Caco-2 (cell line): Measurements from ENCODE around the gene BCL2. TPM values are rescaled to one million over a fixed set of nuclear protein-coding genes. Genes with fewer than 3 reads are reported as not detected.
A peak's percentile ranks its signal among the peaks of the same experiment; 100 is the strongest.

Source experiments
- BruUV-seq: library from RNA; stranded (reverse); fragments of 400-500 nt; replicated peaks from 2 replicates; lab custom pipeline; 2021; lab: Mats Ljungman, UMichigan
- CTCF ChIA-PET: fragments of 300-600 bp; sonication (Branson Sonifier 250); formaldehyde crosslinking; loops from one replicate; lab custom pipeline; 2022; ENCODE audit warnings: antibody characterized with exemption; lab: Charles Lee
- POLR2A ChIA-PET: fragments of 300-600 bp; sonication (Branson Sonifier 250); formaldehyde crosslinking; loops from one replicate; lab custom pipeline; 2022; ENCODE audit warnings: antibody characterized with exemption; lab: Charles Lee
- DNase-seq, 2 experiments: peaks; one replicate each; pipeline versions ENCODE4 v3.0.0 to v3.0.0-alpha.2; 2020 to 2022
- H3K27me3 ChIP-seq: replicated peaks from 2 replicates; pipeline ENCODE4 v1.6.0; 2011; ENCODE audit warnings: low read length; ENCODE audit not compliant: control insufficient read depth, insufficient read depth
- H3K36me3 ChIP-seq: 2 replicates; pipeline ENCODE4 v1.5.1; 2011; ENCODE audit warnings: low read length; ENCODE audit not compliant: control insufficient read depth, insufficient read depth
- H3K4me1 ChIP-seq: fragments of 250-450 bp; sonication (Bioruptor Pico); 2 replicates; pipeline ENCODE4 v1.5.1; 2020; ENCODE audit warnings: mild to moderate bottlenecking
- H3K4me3 ChIP-seq: 2 replicates; pipeline ENCODE4 v1.5.1; 2011; ENCODE audit warnings: low read depth, mild to moderate bottlenecking, control low read depth, low read length
- H3K9me3 ChIP-seq: fragments of 250-450 bp; sonication (Bioruptor Pico); 2 replicates; pipeline ENCODE4 v1.5.1; 2020; ENCODE audit warnings: mild to moderate bottlenecking, moderate library complexity
- H3K27ac Mint-ChIP-seq: one replicate; pipeline ENCODE4 v1.8.0; 2022; ENCODE audit warnings: mixed read lengths; ENCODE audit not compliant: unreplicated experiment
- H3K27me3 Mint-ChIP-seq: one replicate; pipeline ENCODE4 v1.8.0; 2022; ENCODE audit warnings: mixed read lengths; ENCODE audit not compliant: insufficient read depth, unreplicated experiment
- H3K36me3 Mint-ChIP-seq: one replicate; pipeline ENCODE4 v1.8.0; 2022; ENCODE audit warnings: mild to moderate bottlenecking, mixed read lengths; ENCODE audit not compliant: insufficient read depth, unreplicated experiment
- H3K4me1 Mint-ChIP-seq: one replicate; pipeline ENCODE4 v1.8.0; 2022; ENCODE audit warnings: low read depth, mixed read lengths; ENCODE audit not compliant: unreplicated experiment
- H3K4me3 Mint-ChIP-seq: one replicate; pipeline ENCODE4 v1.8.0; 2022; ENCODE audit warnings: mild to moderate bottlenecking, moderate library complexity, mixed read lengths; ENCODE audit not compliant: unreplicated experiment
- H3K9me3 Mint-ChIP-seq: one replicate; pipeline ENCODE4 v1.8.0; 2022; ENCODE audit warnings: mixed read lengths; ENCODE audit not compliant: unreplicated experiment
- intact Hi-C: fragments of 100-400 bp; cut with micrococcal nuclease; formaldehyde crosslinking; loops from one replicate; pipeline ENCODE4 v1.10.0; 2022; ENCODE audit not compliant: unreplicated experiment
- total RNA-seq: library from RNA; stranded (reverse); gene quantifications from 2 replicates; pipeline ENCODE4 v1.2.3, GENCODE V29; 2022
- TF ChIP-seq, protein P1 (sequence below), 2 experiments: fragments of 200-600 bp in 1 of 2; IDR thresholded peaks; 1 replicate in 1 of 2; 2 replicates in 1 of 2; pipeline versions ENCODE4 v1.5.1 to v1.8.0; 2011 to 2022; ENCODE audit warnings: antibody characterized with exemption in 1 of 2, control low read depth in 1 of 2, inconsistent platforms in 1 of 2, low read depth in 1 of 2, low read length in 1 of 2, mild to moderate bottlenecking in 1 of 2, moderate library complexity in 1 of 2; ENCODE audit not compliant: insufficient read depth in 1 of 2, severe bottlenecking in 1 of 2, unreplicated experiment in 1 of 2

BCL2 gene
- total RNA-seq, 1 experiment from 2014 or later: 6.5 TPM

DNA sequence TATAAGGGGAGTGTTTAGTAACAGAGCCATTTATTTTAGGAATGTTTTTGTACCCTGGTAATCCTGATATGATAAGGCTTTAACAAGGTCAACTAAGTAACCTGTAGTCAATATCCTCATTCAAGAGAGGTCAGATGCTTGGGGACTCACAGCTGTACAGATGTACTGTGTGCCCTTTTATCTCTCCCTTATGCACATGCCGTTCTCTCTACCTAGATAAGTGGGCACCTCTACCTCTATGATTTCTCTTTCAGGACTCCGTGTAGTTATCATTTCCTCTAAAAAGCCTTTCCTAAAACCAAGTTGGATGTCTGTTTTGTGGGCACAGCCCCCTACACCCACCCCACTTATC lies 132.4 kb downstream of the BCL2 start:
- H3K27me3 Mint-ChIP-seq: no peaks in the 10 kb centered on the region
- DNase-seq: peak in 1 of 2 experiments; percentile 13
- TF ChIP-seq, protein P1, sequence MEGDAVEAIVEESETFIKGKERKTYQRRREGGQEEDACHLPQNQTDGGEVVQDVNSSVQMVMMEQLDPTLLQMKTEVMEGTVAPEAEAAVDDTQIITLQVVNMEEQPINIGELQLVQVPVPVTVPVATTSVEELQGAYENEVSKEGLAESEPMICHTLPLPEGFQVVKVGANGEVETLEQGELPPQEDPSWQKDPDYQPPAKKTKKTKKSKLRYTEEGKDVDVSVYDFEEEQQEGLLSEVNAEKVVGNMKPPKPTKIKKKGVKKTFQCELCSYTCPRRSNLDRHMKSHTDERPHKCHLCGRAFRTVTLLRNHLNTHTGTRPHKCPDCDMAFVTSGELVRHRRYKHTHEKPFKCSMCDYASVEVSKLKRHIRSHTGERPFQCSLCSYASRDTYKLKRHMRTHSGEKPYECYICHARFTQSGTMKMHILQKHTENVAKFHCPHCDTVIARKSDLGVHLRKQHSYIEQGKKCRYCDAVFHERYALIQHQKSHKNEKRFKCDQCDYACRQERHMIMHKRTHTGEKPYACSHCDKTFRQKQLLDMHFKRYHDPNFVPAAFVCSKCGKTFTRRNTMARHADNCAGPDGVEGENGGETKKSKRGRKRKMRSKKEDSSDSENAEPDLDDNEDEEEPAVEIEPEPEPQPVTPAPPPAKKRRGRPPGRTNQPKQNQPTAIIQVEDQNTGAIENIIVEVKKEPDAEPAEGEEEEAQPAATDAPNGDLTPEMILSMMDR (IDR thresholded peaks at IDR 0.05; ENCODE audit: insufficient read depth in 1 of 2, low read depth in 1 of 2, low read length in 1 of 2, severe bottlenecking in 1 of 2, unreplicated experiment in 1 of 2): no peak
- peak overlapping the region; percentile 44 for H3K4me3 Mint-ChIP-seq
- H3K27ac Mint-ChIP-seq: peak overlapping the region; percentile 53
- H3K4me3 ChIP-seq: no peak overlapping the region
- no peaks in the 10 kb centered on the region for H3K9me3 ChIP-seq
- peaks cover 21% of the 10 kb centered on the region for H3K4me1 ChIP-seq
- BruUV-seq: no TSS peak
- ChIA-PET CTCF (no interaction called here), POLR2A (no interaction called here)
- H3K9me3 Mint-ChIP-seq: no peaks in the 10 kb centered on the region
- H3K36me3 Mint-ChIP-seq: no peaks in the 10 kb centered on the region
- intact Hi-C loops: loop anchor here (5.0 kb wide), 1 partner anchor 55 kb away; no protein-coding TSS in a partner anchor
- no peaks in the 10 kb centered on the region for H3K36me3 ChIP-seq
- no peaks in the 10 kb centered on the region for H3K27me3 ChIP-seq
- H3K4me1 Mint-ChIP-seq: peaks cover 23% of the 10 kb centered on the region

DNA sequence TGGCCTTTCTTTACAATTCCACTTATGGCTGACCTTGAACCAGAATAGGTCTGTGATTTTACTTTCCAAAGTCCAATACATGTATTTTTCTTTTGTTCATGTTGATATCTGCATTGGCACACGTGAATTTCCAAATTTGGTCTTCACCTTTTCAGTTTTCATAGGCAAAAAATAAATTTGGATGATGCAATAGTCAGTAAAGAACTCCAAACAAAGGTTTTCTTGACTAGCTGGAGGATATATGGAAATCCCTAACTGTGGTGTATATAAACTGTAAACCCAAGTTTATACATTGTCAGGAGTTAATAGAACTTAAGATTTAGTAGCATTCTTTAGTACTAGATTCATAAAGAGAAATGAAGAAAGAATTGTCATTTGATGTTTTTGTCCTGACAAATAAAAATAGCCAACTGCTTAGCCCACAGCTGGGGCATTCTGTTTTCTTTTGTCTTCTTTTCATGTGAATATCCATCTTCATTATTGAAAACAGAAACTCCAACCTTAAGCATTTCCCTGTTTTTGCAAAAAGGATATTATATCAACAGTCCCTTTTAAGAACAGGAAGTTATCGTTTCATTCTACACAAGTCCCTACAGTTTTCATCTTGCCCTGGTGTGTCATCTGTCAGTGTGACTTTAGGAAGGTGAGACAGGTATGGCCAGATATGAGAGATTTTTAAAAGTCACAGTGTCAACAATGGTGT lies 132.9 kb downstream of the BCL2 start:
- H3K36me3 Mint-ChIP-seq: no peaks in the 10 kb centered on the region
- Histone ChIP-seq H3K36me3 (no peaks in the 10 kb centered on the region), H3K27me3 (no peaks in the 10 kb centered on the region), H3K9me3 (no peaks in the 10 kb centered on the region), H3K4me3 (no peak overlapping the region), H3K4me1 (peaks cover 22% of the 10 kb centered on the region)
- TF ChIP-seq, protein P1 (IDR thresholded peaks at IDR 0.05; ENCODE audit: insufficient read depth in 1 of 2, low read depth in 1 of 2, low read length in 1 of 2, severe bottlenecking in 1 of 2, unreplicated experiment in 1 of 2): no peak
- H3K4me3 Mint-ChIP-seq: peak overlapping the region; percentile 44
- ChIA-PET POLR2A (no interaction called here), CTCF (no interaction called here)
- intact Hi-C loops: loop anchor here (5.0 kb wide), 1 partner anchor 54 kb away; no protein-coding TSS in a partner anchor
- no peaks in the 10 kb centered on the region for H3K27me3 Mint-ChIP-seq
- peak overlapping the region; percentile 53 for H3K27ac Mint-ChIP-seq
- DNase-seq: no peak
- peaks cover 23% of the 10 kb centered on the region for H3K4me1 Mint-ChIP-seq
- H3K9me3 Mint-ChIP-seq: no peaks in the 10 kb centered on the region
- no TSS peak for BruUV-seq

DNA sequence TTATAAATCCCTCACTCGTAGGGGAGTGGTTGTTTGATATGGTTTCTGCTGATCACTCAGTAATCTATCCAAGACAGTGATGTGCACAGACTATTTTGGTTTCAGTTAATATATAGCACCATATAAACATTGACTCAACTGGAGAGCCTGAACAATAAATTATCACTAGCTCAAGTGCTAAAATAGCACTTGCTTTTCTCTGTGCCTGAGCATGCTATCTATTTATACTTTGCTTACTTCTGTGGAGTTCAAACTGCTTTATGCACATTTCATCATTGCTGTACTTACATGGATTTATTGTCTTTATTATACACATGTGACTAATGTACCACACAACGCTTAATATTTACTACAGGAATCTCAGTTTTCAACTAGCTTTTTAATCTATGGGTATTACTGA lies 133.6 kb downstream of the BCL2 start:
- intact Hi-C loops: loop anchor here (5.0 kb wide), 1 partner anchor 54 kb away; no protein-coding TSS in a partner anchor
- TF ChIP-seq, protein P1 (IDR thresholded peaks at IDR 0.05; ENCODE audit: insufficient read depth in 1 of 2, low read depth in 1 of 2, low read length in 1 of 2, severe bottlenecking in 1 of 2, unreplicated experiment in 1 of 2): no peak
- Histone ChIP-seq H3K27me3 (no peaks in the 10 kb centered on the region), H3K4me3 (no peak overlapping the region), H3K36me3 (no peaks in the 10 kb centered on the region), H3K9me3 (no peaks in the 10 kb centered on the region), H3K4me1 (peaks cover 22% of the 10 kb centered on the region)
- no TSS peak for BruUV-seq
- no peaks in the 10 kb centered on the region for H3K27me3 Mint-ChIP-seq
- H3K27ac Mint-ChIP-seq: no peak overlapping the region
- H3K36me3 Mint-ChIP-seq: no peaks in the 10 kb centered on the region
- ChIA-PET CTCF (no interaction called here), POLR2A (no interaction called here)
- DNase-seq: no peak
- H3K4me3 Mint-ChIP-seq: no peak overlapping the region
- peaks cover 23% of the 10 kb centered on the region for H3K4me1 Mint-ChIP-seq
- H3K9me3 Mint-ChIP-seq: no peaks in the 10 kb centered on the region
